Natural killer cell treated with Interleukin-12 subunit alpha and Interleukin-12 subunit beta and Interleukin-15 and Interleukin-18, amount 100 ng/mL, for 72 hours (primary cell): ENCODE data around the gene ZDHHC7. TPM values are rescaled to one million over a fixed set of nuclear protein-coding genes. Genes with fewer than 3 reads are reported as not detected.

Experiments
- ATAC-seq, 2 donors: fragments of 150-1000 bp; cut with Tn5 transposase in 1 of 2; sonication (Bioruptor Pico), chemical (Tn5 transposase) in 1 of 2; 2 replicates each; pipeline ENCODE4 v1.10.0; 2021
- DNase-seq: peaks from one replicate; pipeline ENCODE4 v3.0.0; 2022; ENCODE audit warnings: low spot score
- H3K27ac Mint-ChIP-seq, 2 donors: 1 replicate in 1 of 2; 2 replicates in 1 of 2; pipeline ENCODE4 v1.8.0; 2022; ENCODE audit warnings: mixed read lengths in 2 of 2, mild to moderate bottlenecking in 1 of 2, moderate library complexity in 1 of 2
- H3K27me3 Mint-ChIP-seq, 2 donors: 1 replicate in 1 of 2; 2 replicates in 1 of 2; pipeline ENCODE4 v1.8.0; 2022; ENCODE audit warnings: mixed read lengths in 2 of 2
- H3K36me3 Mint-ChIP-seq: one replicate; pipeline ENCODE4 v1.8.0; 2022; ENCODE audit warnings: mixed read lengths
- H3K4me1 Mint-ChIP-seq, 2 donors: 1 replicate in 1 of 2; 2 replicates in 1 of 2; pipeline ENCODE4 v1.8.0; 2022; ENCODE audit warnings: low read depth in 2 of 2, mixed read lengths in 2 of 2, mild to moderate bottlenecking in 1 of 2
- H3K4me3 Mint-ChIP-seq: one replicate; pipeline ENCODE4 v1.8.0; 2022; ENCODE audit warnings: mixed read lengths
- H3K9me3 Mint-ChIP-seq: 2 replicates; pipeline ENCODE4 v1.8.0; 2022; ENCODE audit warnings: mixed read lengths
- total RNA-seq, 2 donors: library from RNA; stranded (reverse); gene quantifications; one replicate each; pipeline ENCODE4 v1.2.3, GENCODE V29; 2022

The ZDHHC7 gene
- total RNA-seq, 2 donors from 2014 or later, result 28.5 to 43.9 TPM

DNA sequence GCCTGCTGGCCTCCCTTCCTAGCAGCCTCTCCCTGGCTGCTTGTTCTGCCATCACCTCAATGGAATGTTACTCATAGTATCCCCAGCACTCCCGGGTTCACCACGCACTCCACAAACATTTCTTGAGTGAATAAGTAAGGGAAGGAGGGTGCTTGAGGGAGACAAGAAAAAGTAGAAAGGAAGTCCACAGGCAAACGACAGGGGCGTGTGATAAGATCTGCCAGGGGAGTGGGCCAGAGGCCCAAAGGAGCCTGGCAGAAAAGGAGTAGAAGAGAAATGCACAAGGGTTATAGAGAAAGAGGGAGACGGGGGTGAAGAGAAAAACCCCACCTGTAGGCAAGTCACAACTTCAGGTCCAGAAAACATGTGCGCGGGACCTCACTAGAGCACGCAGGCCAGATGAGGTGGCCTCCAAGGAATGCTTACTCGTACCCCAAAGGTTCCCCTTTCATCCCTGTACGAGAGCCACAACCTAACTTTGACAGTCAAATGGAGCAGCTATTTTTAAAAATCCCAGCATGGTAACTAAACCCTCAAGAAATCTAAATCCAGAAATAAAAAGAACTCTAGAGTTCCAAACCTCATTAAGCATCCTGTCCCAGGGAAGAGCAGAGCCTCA, 6.6 kb downstream of the ZDHHC7 start:
- ATAC-seq (no peak), DNase-seq (no peak)
- H3K9me3 Mint-ChIP-seq, result no peaks in the 10 kb centered on the region
- H3K4me3 Mint-ChIP-seq, result no peak overlapping the region
- peaks cover 42 to 48% of the 10 kb centered on the region in 2 donors for H3K4me1 Mint-ChIP-seq
- no peaks in the 10 kb centered on the region for H3K27me3 Mint-ChIP-seq
- no peaks in the 10 kb centered on the region for H3K36me3 Mint-ChIP-seq
- H3K27ac Mint-ChIP-seq, result no peak overlapping the region

DNA sequence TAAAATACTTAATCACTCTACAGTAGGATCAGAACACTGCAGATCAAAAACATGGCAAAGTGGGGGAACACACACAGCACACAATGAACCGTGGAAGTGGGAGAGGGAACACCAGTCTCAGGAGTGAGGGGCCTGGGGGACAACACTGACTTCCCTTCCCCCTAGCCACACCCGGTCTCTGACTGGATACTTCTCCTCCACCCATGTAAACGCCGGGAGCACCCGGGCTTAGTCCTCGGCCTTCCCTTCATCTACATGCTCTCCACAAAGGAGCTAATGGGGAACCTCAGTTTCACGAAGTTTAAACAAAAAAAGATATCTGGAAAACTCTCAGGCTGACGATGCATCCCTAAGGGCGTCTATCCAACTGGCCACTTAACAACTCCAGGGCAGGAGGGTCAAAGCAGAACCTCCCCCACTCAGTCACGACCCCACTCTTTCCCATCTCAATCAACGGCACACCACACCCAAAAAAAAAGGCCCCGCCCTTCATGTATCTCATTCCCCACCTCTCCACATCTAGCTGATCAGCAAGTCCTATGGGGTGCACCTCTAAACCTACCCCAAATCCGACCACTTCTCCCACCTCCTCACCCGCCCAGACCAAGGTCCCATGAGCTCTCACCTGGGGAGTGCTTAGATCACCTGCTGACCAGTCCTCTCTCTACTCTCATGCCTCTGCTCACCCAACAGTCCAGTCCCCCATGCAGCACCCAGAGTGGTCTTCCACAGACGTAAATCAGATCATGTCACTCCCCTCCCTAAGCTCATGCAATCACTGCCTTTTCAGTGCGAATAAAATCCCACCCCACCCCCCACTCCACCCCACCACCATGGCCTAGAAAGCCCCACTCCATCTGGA, 7.4 kb downstream of the ZDHHC7 start:
- DNase-seq, result no peak
- Mint-ChIP-seq H3K9me3 (no peaks in the 10 kb centered on the region), H3K4me3 (no peak overlapping the region), H3K4me1 (peaks cover 47 to 54% of the 10 kb centered on the region in 2 donors), H3K27me3 (no peaks in the 10 kb centered on the region), H3K36me3 (no peaks in the 10 kb centered on the region), H3K27ac (no peak overlapping the region)
- ATAC-seq, result no peak

DNA sequence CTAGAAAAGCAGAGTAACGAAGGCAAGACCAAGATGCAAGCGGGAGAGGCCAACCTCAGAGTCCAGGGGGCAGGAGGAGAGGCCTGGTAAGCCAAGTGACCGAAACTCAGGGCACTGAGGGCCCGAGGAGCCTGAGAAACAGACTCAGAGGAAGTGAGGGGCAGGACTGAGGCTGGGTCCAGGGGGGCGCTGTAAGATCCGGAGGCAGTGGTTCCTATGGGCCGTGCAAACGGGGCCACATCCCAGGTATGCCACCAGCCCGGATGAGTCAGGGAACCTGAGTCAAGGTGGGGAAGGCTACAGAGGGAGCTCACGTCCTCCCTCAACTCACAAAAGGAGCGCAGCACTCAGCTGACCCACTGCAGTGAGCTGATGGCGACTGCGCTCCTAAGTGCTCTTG, 8.3 kb downstream of the ZDHHC7 start:
- ATAC-seq (peak in 1 of 2 donors; percentile 37), DNase-seq (no peak)
- Mint-ChIP-seq H3K27ac (peak overlapping the region; percentile 40 to 50), H3K4me3 (peak overlapping the region; percentile 58), H3K9me3 (no peaks in the 10 kb centered on the region), H3K4me1 (peaks cover 47 to 54% of the 10 kb centered on the region in 2 donors), H3K27me3 (no peaks in the 10 kb centered on the region), H3K36me3 (no peaks in the 10 kb centered on the region)

DNA sequence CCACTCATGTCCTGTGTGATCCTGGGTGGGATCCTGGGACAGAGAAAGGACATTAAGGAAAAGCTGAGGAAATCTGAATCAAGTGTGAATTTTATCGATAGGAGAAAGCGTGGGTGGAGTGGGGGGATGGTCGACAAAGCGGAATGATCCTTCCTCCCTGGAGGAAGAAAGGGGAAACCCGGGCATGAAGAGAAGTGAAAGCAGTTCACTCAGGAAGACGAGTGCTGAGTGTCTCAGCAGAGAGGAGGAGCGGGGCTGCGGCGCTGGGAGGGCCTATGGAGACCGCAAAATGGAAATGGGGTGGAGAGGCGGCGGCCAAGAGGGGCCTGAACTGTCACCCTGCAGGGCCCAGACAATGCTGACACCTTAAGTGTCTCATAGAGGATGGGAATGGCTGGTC, 8.7 kb downstream of the ZDHHC7 start:
- H3K36me3 Mint-ChIP-seq, result no peaks in the 10 kb centered on the region
- peaks cover 45 to 52% of the 10 kb centered on the region in 2 donors for H3K4me1 Mint-ChIP-seq
- H3K9me3 Mint-ChIP-seq, result no peaks in the 10 kb centered on the region
- H3K4me3 Mint-ChIP-seq, result peak overlapping the region; percentile 58
- ATAC-seq, result peak in 1 of 2 donors; percentile 57
- H3K27ac Mint-ChIP-seq, result peak overlapping the region; percentile 40 to 50
- no peaks in the 10 kb centered on the region for H3K27me3 Mint-ChIP-seq
- no peak for DNase-seq

DNA sequence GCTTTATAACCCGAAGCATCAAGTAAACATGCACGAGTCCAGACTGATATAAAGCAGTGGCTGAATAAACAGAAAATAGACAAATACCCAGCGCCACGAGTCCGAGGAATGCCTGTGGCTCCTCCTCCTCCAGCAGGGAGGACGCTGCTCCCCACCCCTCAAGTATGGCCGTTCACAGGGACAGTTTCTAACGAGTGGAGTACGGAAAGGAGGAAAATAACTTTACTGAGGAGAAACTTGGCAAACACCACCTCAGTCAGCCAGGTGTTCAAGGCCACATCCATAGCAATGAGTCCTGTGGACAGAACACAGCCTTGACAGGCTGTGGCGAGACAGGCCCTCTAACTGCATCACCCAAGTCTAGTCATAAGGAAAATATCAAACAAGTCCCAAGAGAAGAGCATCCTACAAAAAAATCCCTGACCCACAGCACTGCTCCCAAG, 9.2 kb downstream of the ZDHHC7 start:
- Mint-ChIP-seq H3K4me1 (peaks cover 41 to 47% of the 10 kb centered on the region in 2 donors), H3K4me3 (peak overlapping the region; percentile 58)
- ATAC-seq, result no peak

DNA sequence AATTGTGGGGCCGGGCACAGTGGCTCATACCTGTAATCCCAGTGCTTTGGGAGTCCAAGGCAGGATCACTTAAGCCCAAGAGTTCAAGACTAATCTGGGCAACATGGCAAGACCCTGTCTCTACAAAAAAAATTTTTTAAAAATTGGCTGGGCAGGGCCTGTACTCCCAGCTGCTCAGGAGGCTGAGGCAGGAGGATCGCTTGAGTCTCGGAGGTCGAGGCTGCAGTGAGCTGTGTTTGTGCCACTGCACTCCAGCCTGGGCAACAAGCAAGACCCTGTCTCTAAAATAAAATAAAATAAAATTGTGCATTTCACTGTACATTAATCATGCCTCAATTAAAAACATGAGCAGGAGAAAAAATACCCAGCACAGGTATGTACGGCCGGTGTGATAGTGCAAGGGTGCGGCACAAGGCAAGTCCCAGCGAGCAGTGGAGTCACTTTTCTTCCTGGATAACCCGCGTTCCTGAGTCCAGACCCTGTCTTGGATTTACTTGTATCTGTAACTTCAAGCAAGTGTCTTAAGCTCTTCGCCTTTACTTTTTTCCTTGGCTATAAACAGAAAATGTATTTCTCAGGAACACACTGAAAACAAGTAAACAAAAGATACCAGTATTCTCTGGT, 11.4 kb downstream of the ZDHHC7 start:
- H3K4me1 Mint-ChIP-seq, result peaks cover 39% of the 10 kb centered on the region in 2 donors
- DNase-seq (no peak), ATAC-seq (no peak)
- no peak overlapping the region for H3K27ac Mint-ChIP-seq
- H3K9me3 Mint-ChIP-seq, result no peaks in the 10 kb centered on the region
- H3K27me3 Mint-ChIP-seq, result no peaks in the 10 kb centered on the region
- H3K4me3 Mint-ChIP-seq, result no peak overlapping the region
- no peaks in the 10 kb centered on the region for H3K36me3 Mint-ChIP-seq

More for the DNA sequence above, 9.2 kb downstream of the ZDHHC7 start:
- Mint-ChIP-seq H3K9me3 (no peaks in the 10 kb centered on the region), H3K27me3 (no peaks in the 10 kb centered on the region), H3K27ac (peak overlapping the region; percentile 40 to 50), H3K36me3 (no peaks in the 10 kb centered on the region)
- DNase-seq, result no peak

DNA sequence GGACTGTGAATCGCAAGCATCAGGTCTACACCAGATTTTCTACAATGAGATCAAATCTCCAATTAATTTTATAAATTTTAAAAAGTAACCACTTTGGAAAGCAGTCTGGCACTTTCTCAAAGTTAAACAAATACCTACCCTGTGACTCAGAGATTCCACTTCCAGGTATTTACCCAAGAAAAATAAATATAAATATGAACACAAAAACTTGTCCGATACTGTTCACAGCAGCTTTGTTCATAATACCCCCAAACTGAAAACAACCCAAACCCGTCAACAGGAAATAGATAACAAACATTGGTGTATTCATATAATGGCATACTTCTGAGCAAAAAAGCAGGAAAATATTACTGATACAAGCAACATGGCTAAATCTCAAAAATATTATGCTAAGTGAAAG, 12.1 kb downstream of the ZDHHC7 start:
- H3K27ac Mint-ChIP-seq, result no peak overlapping the region
- no peaks in the 10 kb centered on the region for H3K27me3 Mint-ChIP-seq
- DNase-seq, result no peak
- H3K4me1 Mint-ChIP-seq, result peaks cover 33 to 40% of the 10 kb centered on the region in 2 donors
- ATAC-seq, result no peak
- no peaks in the 10 kb centered on the region for H3K9me3 Mint-ChIP-seq
- H3K36me3 Mint-ChIP-seq, result no peaks in the 10 kb centered on the region
- no peak overlapping the region for H3K4me3 Mint-ChIP-seq

DNA sequence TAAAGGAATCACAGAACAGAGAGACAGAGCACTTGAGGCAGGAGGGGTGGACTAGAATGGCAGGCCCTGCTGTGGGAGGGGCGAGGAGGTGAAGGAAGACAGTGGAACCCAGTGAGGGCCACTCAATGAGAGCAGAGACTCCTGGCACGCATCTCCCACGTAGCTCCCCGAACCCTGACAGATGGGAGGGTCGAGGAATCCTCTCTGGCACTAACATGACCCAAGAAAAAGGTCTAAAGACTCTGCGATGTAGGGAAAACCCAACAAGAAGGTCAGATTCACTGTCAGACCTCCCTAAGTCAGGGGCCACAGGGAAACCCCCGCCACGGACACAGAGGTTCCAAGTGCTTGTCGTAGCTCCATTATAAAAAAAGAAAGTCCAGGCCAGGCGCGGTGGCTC, 15.0 kb downstream of the ZDHHC7 start:
- Mint-ChIP-seq H3K36me3 (no peaks in the 10 kb centered on the region), H3K4me3 (no peak overlapping the region), H3K27me3 (no peaks in the 10 kb centered on the region), H3K27ac (peak overlapping the region in 1 of 2 donors; percentile 18), H3K9me3 (no peaks in the 10 kb centered on the region), H3K4me1 (peaks cover 15 to 21% of the 10 kb centered on the region in 2 donors)
- ATAC-seq (no peak), DNase-seq (no peak)

DNA sequence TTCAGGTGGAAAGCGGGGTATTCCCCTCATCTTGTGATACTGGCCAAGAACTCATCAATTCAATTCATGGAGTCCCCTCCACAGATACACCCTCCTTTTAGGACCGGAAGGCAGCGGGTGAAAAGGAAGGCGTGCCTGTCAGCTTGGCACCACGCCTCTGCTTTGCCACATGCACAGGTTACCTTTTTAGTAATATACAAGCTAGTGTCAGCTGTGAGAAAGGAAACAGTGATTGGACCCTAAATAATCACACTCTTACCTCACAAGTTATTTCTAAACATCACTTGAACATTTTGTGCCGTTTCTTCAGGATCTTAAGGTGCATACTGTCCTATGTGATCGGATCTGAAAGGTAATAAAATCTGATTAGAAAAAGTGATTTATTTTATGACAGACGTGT, 15.7 kb downstream of the ZDHHC7 start:
- Mint-ChIP-seq H3K4me1 (peaks cover 12 to 19% of the 10 kb centered on the region in 2 donors), H3K27ac (peak overlapping the region in 1 of 2 donors; percentile 18), H3K36me3 (no peaks in the 10 kb centered on the region), H3K27me3 (no peaks in the 10 kb centered on the region), H3K9me3 (no peaks in the 10 kb centered on the region), H3K4me3 (no peak overlapping the region)
- DNase-seq (no peak), ATAC-seq (no peak)

DNA sequence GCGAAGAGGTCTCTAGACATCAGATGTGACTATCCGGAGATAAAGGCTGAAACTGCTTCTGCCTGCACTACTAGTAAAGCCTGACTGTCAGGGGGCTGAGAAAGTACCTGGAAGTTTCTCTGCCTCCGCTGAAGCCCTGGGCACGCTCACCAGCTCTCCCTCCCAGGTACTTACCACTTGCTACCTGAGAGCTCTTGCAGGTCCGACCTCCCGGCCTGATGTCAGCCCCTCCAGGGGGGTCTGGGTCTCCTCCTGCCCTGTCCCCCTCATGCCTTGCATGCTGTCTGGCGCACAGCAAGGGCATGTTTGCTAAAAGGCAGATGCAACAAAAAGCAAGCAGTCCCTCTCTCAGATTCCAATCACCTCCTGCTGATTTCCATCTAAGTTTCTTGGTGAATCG, 17.4 kb downstream of the ZDHHC7 start:
- Mint-ChIP-seq H3K4me3 (no peak overlapping the region), H3K36me3 (no peaks in the 10 kb centered on the region), H3K27ac (no peak overlapping the region), H3K27me3 (no peaks in the 10 kb centered on the region), H3K4me1 (peaks cover 4 to 12% of the 10 kb centered on the region in 2 donors), H3K9me3 (no peaks in the 10 kb centered on the region)
- ATAC-seq (no peak), DNase-seq (no peak)

DNA sequence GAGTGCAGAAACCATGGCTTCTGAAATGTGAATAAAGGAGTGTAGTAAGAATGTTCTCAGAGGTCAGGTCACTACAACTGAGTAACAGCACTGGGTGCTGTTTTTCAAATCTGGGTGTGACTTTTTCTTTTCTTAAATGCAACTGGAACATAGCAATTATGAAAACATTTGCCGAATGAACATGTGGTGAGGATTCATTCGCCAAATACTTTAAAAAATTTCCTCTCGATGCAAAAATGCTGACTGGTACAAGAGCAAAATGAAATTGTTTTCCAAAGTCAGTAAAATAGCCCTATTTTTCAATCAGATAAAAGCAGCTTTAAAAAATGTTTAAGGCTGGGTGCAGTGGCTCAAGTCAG, 18.6 kb downstream of the ZDHHC7 start:
- Mint-ChIP-seq H3K36me3 (no peaks in the 10 kb centered on the region), H3K9me3 (no peaks in the 10 kb centered on the region), H3K27me3 (no peaks in the 10 kb centered on the region), H3K4me3 (no peak overlapping the region), H3K4me1 (peaks cover 4 to 12% of the 10 kb centered on the region in 2 donors), H3K27ac (no peak overlapping the region)
- no peak for ATAC-seq
- DNase-seq, result no peak

DNA sequence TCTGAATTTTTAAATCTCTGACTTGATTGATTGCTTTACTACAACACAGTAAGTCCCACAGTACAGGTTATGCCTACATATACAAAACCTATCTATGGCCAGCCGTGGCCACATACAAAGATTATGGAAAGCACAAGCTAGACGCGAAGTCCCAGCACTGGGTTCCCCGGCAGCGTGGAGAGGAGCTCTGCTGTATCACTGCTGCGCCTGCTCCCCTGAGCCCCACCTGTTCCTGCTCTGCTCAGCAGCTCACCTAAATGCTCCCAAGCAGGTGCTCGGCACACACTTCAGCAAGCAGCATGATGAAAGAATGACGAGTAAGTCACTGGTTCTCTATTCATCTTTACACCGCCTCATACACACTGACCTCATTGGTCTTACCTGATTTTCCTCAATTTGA, 20.6 kb downstream of the ZDHHC7 start:
- no peaks in the 10 kb centered on the region for H3K36me3 Mint-ChIP-seq
- no peaks in the 10 kb centered on the region for H3K9me3 Mint-ChIP-seq
- ATAC-seq (no peak), DNase-seq (no peak)
- no peak overlapping the region for H3K4me3 Mint-ChIP-seq
- H3K27me3 Mint-ChIP-seq, result no peaks in the 10 kb centered on the region
- H3K27ac Mint-ChIP-seq, result no peak overlapping the region
- H3K4me1 Mint-ChIP-seq, result peaks cover 5 to 12% of the 10 kb centered on the region in 2 donors

DNA sequence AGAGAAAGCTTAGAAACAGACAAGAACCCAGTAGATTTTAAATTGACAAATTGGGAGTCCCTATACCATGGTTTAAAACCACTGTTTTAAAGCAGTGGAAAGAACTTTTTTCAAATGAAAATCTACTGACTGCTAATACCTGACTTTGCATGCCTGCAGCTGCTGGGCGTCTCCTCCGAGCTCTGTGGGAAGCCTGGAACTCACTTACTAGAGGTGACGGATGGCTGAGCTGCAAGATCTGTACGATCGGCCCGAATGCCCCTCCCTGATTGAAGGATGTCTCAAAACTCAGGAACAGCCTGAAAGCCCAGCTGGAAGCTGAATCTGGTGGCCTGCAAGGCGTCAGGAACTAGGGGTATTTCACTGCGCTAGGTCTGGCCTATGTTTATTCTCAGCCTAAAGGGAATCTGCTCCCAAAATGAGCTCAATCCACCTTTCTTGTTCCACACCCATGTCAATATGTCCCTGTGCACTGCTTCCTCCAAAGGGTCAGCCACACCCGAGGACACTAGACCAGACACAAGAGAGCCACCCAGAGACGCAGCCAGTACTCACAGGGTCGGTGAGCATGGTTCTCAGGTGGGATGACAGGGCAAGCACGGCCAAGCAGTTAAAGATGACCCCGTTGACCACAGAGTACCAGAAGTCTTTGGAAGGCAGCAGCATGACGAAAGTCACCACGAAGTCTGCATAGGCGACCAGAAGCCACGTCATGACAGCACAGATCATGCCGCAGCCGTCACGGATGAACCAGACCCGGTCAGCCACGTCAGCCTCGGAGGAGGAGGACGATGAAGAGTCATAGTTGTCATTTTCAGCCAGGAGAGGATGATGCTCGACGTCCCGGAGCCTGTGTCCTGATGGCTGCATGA, 21.4 kb downstream of the ZDHHC7 start:
- ATAC-seq, result no peak
- H3K27ac Mint-ChIP-seq, result no peak overlapping the region
- H3K4me1 Mint-ChIP-seq, result peaks cover 5 to 10% of the 10 kb centered on the region in 2 donors

More for the DNA sequence above, 21.4 kb downstream of the ZDHHC7 start:
- Mint-ChIP-seq H3K36me3 (no peaks in the 10 kb centered on the region), H3K4me3 (no peak overlapping the region), H3K27me3 (no peaks in the 10 kb centered on the region), H3K9me3 (no peaks in the 10 kb centered on the region)
- DNase-seq, result no peak
